ENCODE results near the gene RAPGEF4.

RAPGEF4 gene

DNA sequence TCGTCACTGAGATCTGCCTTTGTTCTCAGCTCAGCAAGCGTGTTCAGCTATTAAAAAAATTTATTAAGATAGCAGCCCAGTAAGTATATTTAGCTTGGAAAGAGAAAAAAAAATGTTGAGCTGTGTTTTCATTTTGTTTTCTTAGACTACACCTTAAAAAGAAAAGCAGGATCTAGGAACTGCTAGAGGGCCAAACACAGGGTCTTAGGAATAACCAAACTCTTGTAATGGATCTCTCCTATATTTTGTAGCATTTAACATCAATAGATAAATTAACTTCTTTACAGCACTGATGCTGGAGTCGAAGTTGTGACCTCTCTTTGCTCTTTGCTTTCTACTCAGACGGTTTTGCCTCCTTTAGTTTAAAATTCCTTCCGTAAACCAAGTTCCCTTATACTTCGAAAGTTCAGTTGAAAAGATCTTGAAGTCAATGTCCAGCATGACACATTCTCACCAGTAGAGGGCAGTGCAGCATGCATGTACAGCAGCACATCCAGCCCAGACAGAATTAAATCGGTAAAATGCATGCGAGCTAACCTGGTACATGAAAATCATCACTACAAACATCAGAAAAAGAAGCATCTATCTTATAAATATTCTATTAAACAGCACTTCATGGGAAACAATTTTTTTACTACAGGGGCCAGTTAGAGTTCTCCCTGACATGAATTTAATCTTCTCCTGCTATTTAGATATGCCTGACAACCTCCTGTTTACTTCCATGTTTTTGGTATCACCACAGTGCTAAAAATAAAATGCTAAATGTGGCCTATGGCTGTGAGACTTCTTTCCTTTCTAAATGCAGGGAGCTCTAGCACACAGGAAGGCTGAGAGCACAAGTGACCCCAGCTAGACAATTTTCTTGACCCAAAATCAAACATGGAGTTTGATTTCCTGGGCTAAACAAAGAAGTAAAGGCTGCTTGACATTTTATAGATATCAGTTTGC is 291.8 kb downstream of the RAPGEF4 start:
- peak; percentile 87 for DNase-seq (ENCODE audit: extremely low read depth, low read depth)
- H3K4me3 ChIP-seq (replicated peaks; ENCODE audit: low read depth, low read length) = no peak overlapping the region
- TF ChIP-seq, protein P1, sequence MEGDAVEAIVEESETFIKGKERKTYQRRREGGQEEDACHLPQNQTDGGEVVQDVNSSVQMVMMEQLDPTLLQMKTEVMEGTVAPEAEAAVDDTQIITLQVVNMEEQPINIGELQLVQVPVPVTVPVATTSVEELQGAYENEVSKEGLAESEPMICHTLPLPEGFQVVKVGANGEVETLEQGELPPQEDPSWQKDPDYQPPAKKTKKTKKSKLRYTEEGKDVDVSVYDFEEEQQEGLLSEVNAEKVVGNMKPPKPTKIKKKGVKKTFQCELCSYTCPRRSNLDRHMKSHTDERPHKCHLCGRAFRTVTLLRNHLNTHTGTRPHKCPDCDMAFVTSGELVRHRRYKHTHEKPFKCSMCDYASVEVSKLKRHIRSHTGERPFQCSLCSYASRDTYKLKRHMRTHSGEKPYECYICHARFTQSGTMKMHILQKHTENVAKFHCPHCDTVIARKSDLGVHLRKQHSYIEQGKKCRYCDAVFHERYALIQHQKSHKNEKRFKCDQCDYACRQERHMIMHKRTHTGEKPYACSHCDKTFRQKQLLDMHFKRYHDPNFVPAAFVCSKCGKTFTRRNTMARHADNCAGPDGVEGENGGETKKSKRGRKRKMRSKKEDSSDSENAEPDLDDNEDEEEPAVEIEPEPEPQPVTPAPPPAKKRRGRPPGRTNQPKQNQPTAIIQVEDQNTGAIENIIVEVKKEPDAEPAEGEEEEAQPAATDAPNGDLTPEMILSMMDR (IDR thresholded peaks at IDR 0.05; ENCODE audit: low read depth, low read length, missing control alignments) = peak; percentile 87

DNA sequence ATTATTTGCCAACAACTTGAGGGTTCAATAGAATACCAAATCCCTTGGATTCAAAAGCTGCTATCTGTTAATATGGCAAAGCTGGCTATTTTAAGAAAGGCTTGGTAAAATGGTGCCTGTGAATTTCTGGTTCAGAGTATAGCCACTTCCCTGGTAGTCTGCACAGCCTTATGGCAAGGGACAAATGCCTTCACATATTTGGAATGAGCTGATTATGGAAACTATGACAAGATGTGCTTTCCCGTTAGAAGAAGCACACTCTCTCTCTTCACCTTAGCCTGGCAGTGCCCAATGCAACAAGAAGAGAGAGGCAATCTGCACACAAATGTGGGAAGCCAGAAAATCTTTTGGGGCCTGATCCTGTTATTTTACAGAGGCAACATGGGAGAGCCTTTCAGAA is 292.5 kb downstream of the RAPGEF4 start:
- TF ChIP-seq, protein P1 (IDR thresholded peaks at IDR 0.05; ENCODE audit: low read depth, low read length, missing control alignments) = no peak
- DNase-seq (ENCODE audit: extremely low read depth, low read depth) = no peak
- H3K4me3 ChIP-seq (replicated peaks; ENCODE audit: low read depth, low read length) = no peak overlapping the region

DNA sequence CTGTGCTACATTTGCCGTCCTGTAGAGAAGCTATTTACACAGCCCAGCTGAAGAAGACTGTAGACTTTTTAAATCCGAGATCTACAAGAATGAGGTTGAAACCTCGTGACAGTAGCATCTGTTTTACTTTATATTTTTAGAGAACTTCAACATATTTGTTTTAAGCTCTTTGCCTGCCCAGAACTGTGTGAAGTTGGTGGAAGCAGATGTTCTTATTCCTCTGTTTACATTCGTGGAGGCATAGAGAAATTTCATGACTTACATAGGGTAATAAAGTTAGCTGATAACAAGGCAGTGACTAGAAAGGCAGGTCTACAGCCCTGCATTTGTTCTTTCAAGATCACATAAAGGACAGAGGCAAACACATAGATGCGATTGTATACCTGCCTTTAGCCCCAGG is 293.0 kb downstream of the RAPGEF4 start:
- TF ChIP-seq, protein P1 (IDR thresholded peaks at IDR 0.05; ENCODE audit: low read depth, low read length, missing control alignments) = no peak
- H3K4me3 ChIP-seq (replicated peaks; ENCODE audit: low read depth, low read length) = no peak overlapping the region
- DNase-seq (ENCODE audit: extremely low read depth, low read depth) = peak; percentile 61

DNA sequence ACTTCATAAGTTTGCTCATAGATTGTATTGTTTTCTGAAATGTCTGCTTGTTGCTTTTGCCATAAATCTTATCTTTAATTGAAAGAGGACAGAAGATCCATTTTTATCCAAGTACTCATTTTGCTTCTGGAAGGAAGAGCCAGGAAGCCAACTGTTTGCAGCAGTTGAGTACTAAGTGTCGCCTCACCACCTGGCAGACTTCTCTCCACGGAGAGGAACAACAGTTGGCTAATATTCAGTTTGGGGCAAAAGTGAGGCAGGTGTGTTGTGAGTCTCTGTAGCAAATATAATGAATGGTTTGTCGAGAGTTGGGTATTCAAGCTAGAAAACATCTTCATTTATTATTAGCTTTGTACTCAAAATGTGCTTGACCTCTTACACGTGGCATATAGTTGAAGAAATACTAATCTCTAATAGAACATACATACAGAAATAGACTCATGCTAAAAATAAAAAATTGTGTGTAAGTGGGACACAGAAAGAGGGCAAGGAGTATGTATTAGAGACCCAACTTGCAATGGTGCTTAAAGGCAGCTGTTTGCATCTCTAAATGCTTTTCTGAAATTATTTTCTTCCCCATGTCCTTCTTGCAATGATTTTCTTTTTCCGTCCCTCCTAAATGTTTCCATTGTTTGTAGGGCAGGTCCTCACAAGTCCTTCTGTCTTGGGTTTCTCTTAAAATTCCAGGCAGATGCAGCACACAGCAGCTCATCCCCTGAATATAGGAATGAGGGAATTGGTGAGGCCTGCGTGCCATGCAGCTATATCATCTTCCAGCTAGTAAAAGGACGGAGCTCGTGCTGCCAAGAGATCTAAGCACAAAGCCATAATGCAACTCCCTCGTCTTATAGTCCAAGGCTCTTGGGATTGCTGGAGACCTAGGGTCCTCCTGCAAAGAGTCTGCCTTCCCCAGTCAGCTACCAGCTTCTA is 295.2 kb downstream of the RAPGEF4 start:
- TF ChIP-seq, protein P1 (IDR thresholded peaks at IDR 0.05; ENCODE audit: low read depth, low read length, missing control alignments) = no peak
- DNase-seq (ENCODE audit: extremely low read depth, low read depth) = no peak
- H3K4me3 ChIP-seq (replicated peaks; ENCODE audit: low read depth, low read length) = no peak overlapping the region

DNA sequence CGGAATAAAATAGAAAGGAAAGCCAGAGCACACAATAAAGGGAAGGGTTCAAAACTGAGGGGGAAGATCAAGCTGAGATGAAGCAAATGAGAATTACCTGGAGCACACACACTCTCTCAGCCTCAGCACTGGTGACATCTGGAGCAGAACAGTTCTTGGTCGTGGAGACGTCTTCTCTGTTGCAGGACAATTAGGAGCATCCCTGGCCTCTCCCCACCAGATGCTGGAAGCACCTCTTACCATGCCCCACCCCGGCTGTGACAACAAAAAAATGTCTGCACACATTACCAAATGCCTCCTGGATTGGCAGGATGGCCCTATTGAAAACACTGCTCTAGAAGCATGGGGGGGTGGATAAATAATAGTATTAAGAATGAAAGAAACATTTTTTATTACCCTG is 296.4 kb downstream of the RAPGEF4 start:
- no peak overlapping the region for H3K4me3 ChIP-seq (replicated peaks; ENCODE audit: low read depth, low read length)
- DNase-seq (ENCODE audit: extremely low read depth, low read depth) = no peak
- TF ChIP-seq, protein P1 (IDR thresholded peaks at IDR 0.05; ENCODE audit: low read depth, low read length, missing control alignments) = no peak

DNA sequence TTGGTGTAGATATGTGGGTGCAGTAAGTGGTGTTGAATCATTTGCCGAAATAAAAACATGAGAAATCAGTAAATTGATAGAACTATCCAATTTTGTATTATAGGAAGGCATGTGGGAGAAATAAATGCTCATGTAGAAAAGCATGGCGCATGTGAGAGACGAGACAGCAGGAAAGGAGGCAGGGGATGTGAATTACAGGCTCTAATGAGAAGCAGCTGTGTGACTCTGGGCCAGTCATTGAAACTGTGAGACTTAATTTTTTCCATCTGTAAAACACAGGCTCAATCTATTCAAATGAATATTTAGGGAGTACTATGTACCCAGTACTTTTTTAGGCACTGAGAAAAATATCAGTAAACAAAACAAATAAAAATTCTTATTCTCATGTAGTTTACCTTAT is 297.4 kb downstream of the RAPGEF4 start:
- peak; percentile 87 for DNase-seq (ENCODE audit: extremely low read depth, low read depth)
- TF ChIP-seq, protein P1 (IDR thresholded peaks at IDR 0.05; ENCODE audit: low read depth, low read length, missing control alignments) = no peak
- no peak overlapping the region for H3K4me3 ChIP-seq (replicated peaks; ENCODE audit: low read depth, low read length)

All from HFF-Myc (cell line).